K562 (cell line): ENCODE measurements around the gene TLN1. TPM values are rescaled to one million over a fixed set of nuclear protein-coding genes. Genes with fewer than 3 reads are reported as not detected.
A peak's percentile ranks its signal among the peaks of the same experiment; 100 is the strongest.

Experiments
- ARID1B ChIP-seq: fragments of 450-650 bp; IDR thresholded peaks from 2 replicates; pipeline ENCODE4 v1.6.1; 2016; ENCODE audit warnings: antibody characterized with exemption, mild to moderate bottlenecking, inconsistent platforms
- ATF7 ChIP-seq: fragments of 450-650 bp; IDR thresholded peaks from 2 replicates; pipeline ENCODE4 v1.7.1; 2014; ENCODE audit warnings: mild to moderate bottlenecking, moderate library complexity
- BRF2 ChIP-seq: IDR thresholded peaks from 3 replicates; pipeline ENCODE4 v1.6.1; 2011; ENCODE audit warnings: borderline replicate concordance, mild to moderate bottlenecking; ENCODE audit not compliant: insufficient read length, insufficient read depth
- CEBPG ChIP-seq, 3 experiments: fragments of 200-800 bp in 1 of 3; sonication (Bioruptor generic) in 1 of 3; sonication (generic) in 1 of 3; formaldehyde crosslinking in 1 of 3; IDR thresholded peaks in 2 of 3; conservative IDR thresholded peaks in 1 of 3; 2 replicates each; pipeline versions ENCODE4 v1.6.1 to v1.8.0; 2016 to 2022; ENCODE audit warnings: missing compliant biosample characterization in 2 of 3, missing genetic modification characterization in 2 of 3, mild to moderate bottlenecking in 1 of 3, missing genetic modification reagents in 1 of 3
- FOXJ3 ChIP-seq: sonication (generic); formaldehyde crosslinking; IDR thresholded peaks from 2 replicates; pipeline ENCODE4 v1.4.0; 2020; ENCODE audit warnings: mild to moderate bottlenecking, missing genetic modification reagents
- HDAC6 ChIP-seq: IDR thresholded peaks from 2 replicates; pipeline ENCODE4 v1.6.1; 2012; ENCODE audit warnings: low read depth, mild to moderate bottlenecking, control low read depth, inconsistent platforms, low read length, moderate library complexity
- MCM7 ChIP-seq, 2 experiments: fragments of 450-650 bp; IDR thresholded peaks; 2 replicates each; pipeline ENCODE4 v1.6.1; 2016 to 2018
- MITF ChIP-seq: IDR thresholded peaks from 2 replicates; pipeline ENCODE4 v1.6.1; 2014; ENCODE audit warnings: antibody characterized with exemption
- MYBL2 ChIP-seq, 2 experiments: fragments of 450-650 bp in 1 of 2; sonication (generic) in 1 of 2; formaldehyde crosslinking in 1 of 2; IDR thresholded peaks; 2 replicates each; pipeline versions ENCODE4 v1.6.1 to v1.8.1; 2017 to 2022; ENCODE audit warnings: borderline replicate concordance in 1 of 2, inconsistent platforms in 1 of 2, low read depth in 1 of 2, mild to moderate bottlenecking in 1 of 2, missing genetic modification reagents in 1 of 2, moderate library complexity in 1 of 2
- MYNN ChIP-seq, 2 experiments: sonication (generic); formaldehyde crosslinking in 1 of 2; IDR thresholded peaks; 2 replicates each; pipeline versions ENCODE4 v1.5.0 to v1.6.1; 2016 to 2020; ENCODE audit warnings: antibody characterized with exemption in 1 of 2, missing genetic modification reagents in 1 of 2
- NFXL1 ChIP-seq: fragments of 450-650 bp; formaldehyde crosslinking; IDR thresholded peaks from 2 replicates; pipeline ENCODE4 v1.4.0; 2021; ENCODE audit warnings: mild to moderate bottlenecking
- POLR2AphosphoS2 ChIP-seq: IDR thresholded peaks from 2 replicates; pipeline ENCODE4 v1.6.1; 2012; ENCODE audit warnings: low read length, improper control_type of control experiment
- POLR2AphosphoS5 ChIP-seq: IDR thresholded peaks from 2 replicates; pipeline ENCODE4 v1.6.1; 2011; ENCODE audit warnings: mild to moderate bottlenecking, low read depth, low read length, moderate library complexity; ENCODE audit not compliant: control insufficient read depth, insufficient read depth
- RB1 ChIP-seq: fragments of 450-650 bp; IDR thresholded peaks from 2 replicates; pipeline ENCODE4 v1.6.1; 2017; ENCODE audit warnings: low read depth, mild to moderate bottlenecking
- RBBP5 ChIP-seq: fragments of 200-600 bp; sonication (generic); IDR thresholded peaks from 2 replicates; pipeline ENCODE4 v1.6.1; 2012; ENCODE audit warnings: borderline replicate concordance, mild to moderate bottlenecking, low read length, control low read depth, inconsistent platforms; ENCODE audit not compliant: insufficient read depth, poor library complexity, severe bottlenecking
- SIRT6 ChIP-seq: IDR thresholded peaks from one replicate; pipeline ENCODE4 v1.6.1; 2012; ENCODE audit warnings: low read depth, mild to moderate bottlenecking, control low read depth, inconsistent platforms, low read length, moderate library complexity
- TEAD4 ChIP-seq, 2 experiments: sonication (generic) in 1 of 2; formaldehyde crosslinking in 1 of 2; IDR thresholded peaks; 2 replicates each; pipeline versions ENCODE4 v1.6.1 to v1.8.0; 2012 to 2022; ENCODE audit warnings: borderline replicate concordance in 1 of 2, inconsistent platforms in 1 of 2, low read length in 1 of 2, mild to moderate bottlenecking in 1 of 2, missing genetic modification reagents in 1 of 2
- U2AF1 ChIP-seq: fragments of 200-400 bp; formaldehyde crosslinking; optimal IDR thresholded peaks from 2 replicates; pipeline ENCODE3; 2017; ENCODE audit warnings: mild to moderate bottlenecking, low read depth, low read length, moderate library complexity
- ZBTB2 ChIP-seq: fragments of 450-650 bp; IDR thresholded peaks from 2 replicates; pipeline ENCODE4 v1.6.1; 2016; ENCODE audit warnings: antibody characterized with exemption
- ZC3H4 ChIP-seq: sonication (generic); formaldehyde crosslinking; IDR thresholded peaks from 2 replicates; pipeline ENCODE4 v1.9.0; 2021; ENCODE audit warnings: missing genetic modification reagents, borderline replicate concordance
- ZNF212 ChIP-seq: fragments of 450-650 bp; formaldehyde crosslinking; IDR thresholded peaks from 2 replicates; pipeline ENCODE4 v1.4.0; 2020; ENCODE audit warnings: mild to moderate bottlenecking
- ZNF217 ChIP-seq: sonication (generic); formaldehyde crosslinking; IDR thresholded peaks from 2 replicates; pipeline ENCODE4 v1.8.0; 2022; ENCODE audit warnings: mild to moderate bottlenecking, missing genetic modification reagents
- ZNF3 ChIP-seq: fragments of 250-450 bp; sonication (Bioruptor Pico); IDR thresholded peaks from 2 replicates; pipeline ENCODE4 v1.5.0; 2021; ENCODE audit warnings: mild to moderate bottlenecking, moderate library complexity
- polyA plus RNA-seq, 8 experiments: library from polyadenylated mRNA; depleted of rRNA in 4 of 8; stranded (reverse) in 5 of 8; unstranded in 3 of 8; fragments of >200 nt; fragmentation: Nextera tagmentation in 2 of 8; fragmentation: Illumina TruSeq in 1 of 8; extraction: Ambion mirVana in 2 of 8; extraction: Trizol in 1 of 8; gene quantifications; 2 replicates each; pipeline versions ENCODE4 v1.2.1 to v1.2.3, GENCODE V29; 2011 to 2014; ENCODE audit warnings: inconsistent platforms in 1 of 8, missing spikeins in 1 of 8
- total RNA-seq, 7 experiments: library from RNA; depleted of rRNA in 6 of 7; stranded (reverse); fragments of >200 nt in 6 of 7; fragmentation: Illumina TruSeq in 2 of 7; extraction: Trizol in 2 of 7; gene quantifications; 2 replicates each; pipeline versions ENCODE4 v1.2.1 to v1.2.3, GENCODE V29; 2011 to 2021; ENCODE audit warnings: low replicate concordance in 1 of 7

TLN1 gene
- total and polyA plus RNA-seq, 9 of the 15 experiments (the other 6 are each of a cell fraction or from before 2014, with no cell fraction given), result 3.6 to 240 (median 54.8) TPM

- TF ChIP-seq CEBPG (CRISPR knock-in tag; IDR thresholded peaks at IDR 0.05), result 0 out of 2 replicates have a peak, but pooled peaks have one; percentile 17
- peak; percentile 39; a peak in 2 of 4 replicates for TF ChIP-seq CEBPG (tag; conservative IDR thresholded peaks at IDR 0.05 in 1 of 2, IDR thresholded peaks at IDR 0.05 in 1 of 2)
- TF ChIP-seq ATF7, result peak; percentile 41; the same call in 1 of the 2 replicates
- TF ChIP-seq MITF, result no peak
- TF ChIP-seq ZNF217 (CRISPR knock-in tag), result no peak
- peak; percentile 92 for TF ChIP-seq TEAD4 (IDR thresholded peaks at IDR 0.05; ENCODE audit: low read length)
- no peak for TF ChIP-seq TEAD4 (CRISPR knock-in tag; IDR thresholded peaks at IDR 0.05; ENCODE audit: borderline replicate concordance)
- TF ChIP-seq RB1, result no peak
- TF ChIP-seq MYNN (IDR thresholded peaks at IDR 0.05), result peak; percentile 78
- no peak for TF ChIP-seq MYNN (CRISPR knock-in tag; IDR thresholded peaks at IDR 0.05)
- peak; percentile 81 for TF ChIP-seq POLR2AphosphoS5
- TF ChIP-seq FOXJ3 (CRISPR knock-in tag), result no peak
- no peak for TF ChIP-seq NFXL1 (CRISPR knock-in tag)
- no peak for TF ChIP-seq BRF2
- peak; percentile 97 for TF ChIP-seq ARID1B
- no peak for TF ChIP-seq RBBP5
- TF ChIP-seq ZNF212 (CRISPR knock-in tag), result no peak
- no peak for TF ChIP-seq SIRT6
- no peak for TF ChIP-seq POLR2AphosphoS2
- no peak for TF ChIP-seq MCM7 (IDR thresholded peaks at IDR 0.05)
- TF ChIP-seq U2AF1, result no peak
- TF ChIP-seq ZBTB2, result peak; percentile 88
- no peak for TF ChIP-seq MYBL2 (IDR thresholded peaks at IDR 0.05; ENCODE audit: low read depth)
- TF ChIP-seq MYBL2 (CRISPR knock-in tag; IDR thresholded peaks at IDR 0.05; ENCODE audit: borderline replicate concordance), result no peak
- no peak for TF ChIP-seq ZNF3 (CRISPR knock-in tag)
- no peak for TF ChIP-seq HDAC6
- TF ChIP-seq ZC3H4 (CRISPR knock-in tag), result no peak
These were observed 3.7 kb downstream of the TLN1 start (continued) for GRCh38 chr9:35728041-35728971.
